Keratinocyte (primary cell): ENCODE measurements around the gene GPR15LG. TPM values are rescaled to one million over a fixed set of nuclear protein-coding genes. Genes with fewer than 3 reads are reported as not detected.

Source experiments
- DNase-seq: peaks from one replicate; pipeline ENCODE4 v3.0.0-alpha.2; 2011; ENCODE audit warnings: low read depth, missing footprints, low spot score
- FAIRE-seq: peaks from 2 replicates; lab custom pipeline; 2011; peaks lifted over from hg19 to GRCh38; lab: Jason Lieb, UNC
- H2AFZ ChIP-seq: 2 replicates; pipeline ENCODE4 v1.6.0; 2012; ENCODE audit warnings: low read length, control low read depth, inconsistent platforms; ENCODE audit not compliant: control insufficient read depth
- H3K27ac ChIP-seq: 2 replicates; pipeline ENCODE4 v1.5.1; 2011; ENCODE audit warnings: low read length; ENCODE audit not compliant: control insufficient read depth, insufficient read depth
- H3K27me3 ChIP-seq: 3 replicates; pipeline ENCODE4 v1.6.0; 2011; ENCODE audit warnings: low read length; ENCODE audit not compliant: control insufficient read depth, insufficient read depth; ENCODE audit errors: extremely low read depth
- H3K36me3 ChIP-seq, 2 experiments: 2 replicates in 1 of 2; 3 replicates in 1 of 2; pipeline ENCODE4 v1.5.1; 2011; ENCODE audit warnings: low read length in 2 of 2, mild to moderate bottlenecking in 1 of 2; ENCODE audit not compliant: control insufficient read depth in 2 of 2, insufficient read depth in 2 of 2; ENCODE audit errors: extremely low read depth in 1 of 2
- H3K4me1 ChIP-seq: 3 replicates; pipeline ENCODE4 v1.5.1; 2011; ENCODE audit warnings: low read length; ENCODE audit not compliant: control insufficient read depth, insufficient read depth; ENCODE audit errors: extremely low read depth
- H3K4me2 ChIP-seq: 3 replicates; pipeline ENCODE4 v1.6.0; 2011; ENCODE audit warnings: low read depth, low read length; ENCODE audit not compliant: control insufficient read depth, insufficient read depth; ENCODE audit errors: extremely low read depth
- H3K4me3 ChIP-seq, 3 experiments: fragments of 200-600 bp in 1 of 3; sonication (generic) in 1 of 3; 2 replicates in 2 of 3; 3 replicates in 1 of 3; pipeline ENCODE4 v1.5.1; 2011 to 2016; ENCODE audit warnings: low read length in 3 of 3, mild to moderate bottlenecking in 3 of 3, control low read depth in 2 of 3, inconsistent platforms in 1 of 3, low read depth in 1 of 3, mixed read lengths in 1 of 3, mixed run types in 1 of 3, moderate library complexity in 1 of 3; ENCODE audit not compliant: control insufficient read depth in 2 of 3, insufficient read depth in 2 of 3; ENCODE audit errors: extremely low read depth in 1 of 3
- H3K79me2 ChIP-seq: 2 replicates; pipeline ENCODE4 v1.6.0; 2012; ENCODE audit warnings: low read length; ENCODE audit not compliant: control insufficient read depth, insufficient read depth
- H3K9ac ChIP-seq: 3 replicates; pipeline ENCODE4 v1.6.0; 2011; ENCODE audit warnings: low read length; ENCODE audit not compliant: control insufficient read depth, insufficient read depth; ENCODE audit errors: extremely low read depth
- H3K9me1 ChIP-seq: 3 replicates; pipeline ENCODE4 v1.6.0; 2011; ENCODE audit warnings: low read length; ENCODE audit not compliant: control insufficient read depth, insufficient read depth; ENCODE audit errors: extremely low read depth
- H3K9me3 ChIP-seq: 2 replicates; pipeline ENCODE4 v1.5.1; 2012; ENCODE audit warnings: low read depth, low read length; ENCODE audit not compliant: control insufficient read depth
- H4K20me1 ChIP-seq: 3 replicates; pipeline ENCODE4 v1.6.0; 2011; ENCODE audit warnings: low read length; ENCODE audit not compliant: control insufficient read depth, insufficient read depth; ENCODE audit errors: extremely low read depth
- EZH2 ChIP-seq: IDR thresholded peaks from one replicate; pipeline ENCODE4 v1.6.1; 2012; ENCODE audit warnings: inconsistent platforms, mild to moderate bottlenecking, low read length, moderate library complexity
- dilution Hi-C: fragments of 300-500 bp; cut with MboI; formaldehyde crosslinking; loops from one replicate; pipeline ENCODE4 v1.7.0; 2020; ENCODE audit warnings: low sequenced_read_pairs; ENCODE audit not compliant: extremely low pct_ligation_motif_present
- polyA plus RNA-seq, 5 experiments: library from polyadenylated mRNA; depleted of rRNA in 3 of 5; stranded (reverse) in 3 of 5; stranded (forward) in 1 of 5; unstranded in 1 of 5; fragments of >200 nt; gene quantifications; 1 replicate in 1 of 5; 2 replicates in 3 of 5; 3 replicates in 1 of 5; pipeline versions ENCODE4 v1.2.1 to v1.2.3, GENCODE V29; 2011 to 2012; ENCODE audit warnings: missing spikeins in 2 of 5, low read depth in 1 of 5, low replicate concordance in 1 of 5
- TF ChIP-seq, protein P1 (sequence below), 3 experiments: IDR thresholded peaks in 1 of 3; conservative IDR thresholded peaks in 1 of 3; optimal IDR thresholded peaks in 1 of 3; 2 replicates in 2 of 3; 3 replicates in 1 of 3; pipeline versions ENCODE3 to v1.5.1; 2011; ENCODE audit warnings: low read length in 3 of 3, mild to moderate bottlenecking in 3 of 3, moderate library complexity in 2 of 3, control low read depth in 1 of 3, inconsistent platforms in 1 of 3; ENCODE audit not compliant: insufficient read depth in 2 of 3; ENCODE audit errors: extremely low read depth in 1 of 3

Gene GPR15LG
- polyA plus RNA-seq, 1 donor (not counting 4 experiments of a cell fraction or from before 2014, with no cell fraction given) = 10.4 TPM

DNA sequence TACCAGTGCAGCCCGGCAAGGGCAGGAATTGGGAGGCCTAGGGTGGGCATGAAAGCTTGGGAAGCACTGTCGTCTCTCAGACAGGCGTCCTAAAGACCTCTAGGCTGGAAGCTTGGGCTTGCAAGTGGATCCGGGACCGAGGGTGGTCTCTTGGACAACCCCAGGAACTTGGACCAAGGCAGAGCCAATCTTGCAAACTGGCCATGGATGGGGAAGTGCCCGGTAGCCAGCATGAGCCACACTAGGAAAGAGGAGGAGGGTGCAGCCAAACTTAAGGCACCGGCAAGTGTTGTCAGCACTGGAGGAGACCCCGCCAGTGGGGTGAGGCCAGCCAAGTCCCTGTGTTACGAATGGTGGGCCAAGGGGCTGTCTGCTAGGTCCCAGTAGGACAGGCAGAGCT, 43.2 kb downstream of the GPR15LG start:
- Histone ChIP-seq H3K9me1 (no peaks in the 10 kb centered on the region), H2AFZ (no peak overlapping the region), H3K27me3 (no peaks in the 10 kb centered on the region), H3K27ac (no peak overlapping the region), H3K4me3 (no peak overlapping the region), H3K4me1 (no peaks in the 10 kb centered on the region), H3K9me3 (no peaks in the 10 kb centered on the region), H3K36me3 (no peaks in the 10 kb centered on the region), H3K79me2 (no peaks in the 10 kb centered on the region), H4K20me1 (no peaks in the 10 kb centered on the region), H3K4me2 (no peak overlapping the region), H3K9ac (no peak overlapping the region)
- dilution Hi-C loops = no loop called here
- DNase-seq = no peak
- TF ChIP-seq, protein P1, sequence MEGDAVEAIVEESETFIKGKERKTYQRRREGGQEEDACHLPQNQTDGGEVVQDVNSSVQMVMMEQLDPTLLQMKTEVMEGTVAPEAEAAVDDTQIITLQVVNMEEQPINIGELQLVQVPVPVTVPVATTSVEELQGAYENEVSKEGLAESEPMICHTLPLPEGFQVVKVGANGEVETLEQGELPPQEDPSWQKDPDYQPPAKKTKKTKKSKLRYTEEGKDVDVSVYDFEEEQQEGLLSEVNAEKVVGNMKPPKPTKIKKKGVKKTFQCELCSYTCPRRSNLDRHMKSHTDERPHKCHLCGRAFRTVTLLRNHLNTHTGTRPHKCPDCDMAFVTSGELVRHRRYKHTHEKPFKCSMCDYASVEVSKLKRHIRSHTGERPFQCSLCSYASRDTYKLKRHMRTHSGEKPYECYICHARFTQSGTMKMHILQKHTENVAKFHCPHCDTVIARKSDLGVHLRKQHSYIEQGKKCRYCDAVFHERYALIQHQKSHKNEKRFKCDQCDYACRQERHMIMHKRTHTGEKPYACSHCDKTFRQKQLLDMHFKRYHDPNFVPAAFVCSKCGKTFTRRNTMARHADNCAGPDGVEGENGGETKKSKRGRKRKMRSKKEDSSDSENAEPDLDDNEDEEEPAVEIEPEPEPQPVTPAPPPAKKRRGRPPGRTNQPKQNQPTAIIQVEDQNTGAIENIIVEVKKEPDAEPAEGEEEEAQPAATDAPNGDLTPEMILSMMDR (optimal IDR thresholded peaks at IDR 0.05 in 1 of 3, IDR thresholded peaks at IDR 0.05 in 1 of 3, conservative IDR thresholded peaks at IDR 0.05 in 1 of 3; ENCODE audit: extremely low read depth in 1 of 3, insufficient read depth in 2 of 3, low read length in 3 of 3) = no peak
- no peak for TF ChIP-seq EZH2
- FAIRE-seq = no peak

DNA sequence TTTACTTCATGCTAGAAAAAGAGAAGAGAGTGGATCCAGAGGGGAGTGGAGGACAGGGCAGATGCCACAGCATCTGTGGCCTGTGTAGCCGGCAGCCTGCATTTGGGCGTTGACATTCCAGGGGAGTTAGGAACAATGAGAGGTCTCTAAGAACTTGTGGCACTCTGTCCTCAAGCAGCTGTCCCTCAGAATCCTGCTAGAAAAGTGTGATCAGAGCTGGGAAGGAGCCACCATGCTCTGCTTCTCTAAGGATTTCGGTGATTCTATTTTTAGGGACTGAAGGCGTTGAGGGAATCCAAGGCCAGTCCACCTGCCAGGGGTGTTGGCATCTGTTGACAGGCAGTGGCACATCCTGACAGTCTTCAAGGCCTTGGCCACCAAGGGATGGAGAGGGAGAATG, 44.1 kb downstream of the GPR15LG start:
- H3K9me3 ChIP-seq = no peaks in the 10 kb centered on the region
- DNase-seq (no peak), FAIRE-seq (no peak)
- H3K4me2 ChIP-seq = no peak overlapping the region
- TF ChIP-seq, protein P1 (optimal IDR thresholded peaks at IDR 0.05 in 1 of 3, IDR thresholded peaks at IDR 0.05 in 1 of 3, conservative IDR thresholded peaks at IDR 0.05 in 1 of 3; ENCODE audit: extremely low read depth in 1 of 3, insufficient read depth in 2 of 3, low read length in 3 of 3) = no peak
- TF ChIP-seq EZH2 = no peak
- dilution Hi-C loops = no loop called here
- no peaks in the 10 kb centered on the region for H3K9me1 ChIP-seq
- H3K79me2 ChIP-seq = no peaks in the 10 kb centered on the region
- H4K20me1 ChIP-seq = no peaks in the 10 kb centered on the region
- H2AFZ ChIP-seq = no peak overlapping the region
- no peak overlapping the region for H3K9ac ChIP-seq
- H3K27me3 ChIP-seq = no peaks in the 10 kb centered on the region
- no peaks in the 10 kb centered on the region for H3K36me3 ChIP-seq
- H3K4me3 ChIP-seq = no peak overlapping the region
- H3K4me1 ChIP-seq = no peaks in the 10 kb centered on the region
- no peak overlapping the region for H3K27ac ChIP-seq
